Activated T-cell treated with anti-CD3 and anti-CD28 coated beads for 24 hours (primary cell): ENCODE measurements around the gene ACP1.
"Not testable (repeated sequence)": the region's sequence is repeated elsewhere in the genome, so short reads cannot be mapped to it uniquely, and the experiment has no call there.

Source experiments
- DNase-seq: peaks from one replicate; pipeline ENCODE4 v3.0.0-alpha.2; 2020; ENCODE audit warnings: low read depth

ACP1 gene

DNA sequence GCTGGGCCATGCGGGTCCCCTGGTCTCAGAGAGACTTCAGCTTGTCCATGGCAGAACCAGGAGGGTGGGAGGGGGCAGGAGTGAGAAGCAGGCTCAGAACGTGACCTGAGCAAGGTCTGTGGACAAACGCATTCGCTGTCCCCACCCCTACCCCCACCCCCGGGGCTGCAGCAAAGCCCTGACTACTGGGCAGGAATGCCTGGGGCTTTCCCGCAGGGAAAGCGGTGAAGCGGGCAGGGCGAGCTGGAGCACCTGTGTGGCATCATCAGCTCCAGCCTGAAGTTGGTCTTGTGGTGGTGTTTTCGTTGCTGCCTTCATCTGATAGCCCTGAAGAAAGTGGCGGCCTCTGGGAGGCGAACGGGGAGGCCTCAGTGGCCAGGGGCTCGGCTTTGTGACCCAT is 49.2 kb downstream of the ACP1 start:
- no peak for DNase-seq

DNA sequence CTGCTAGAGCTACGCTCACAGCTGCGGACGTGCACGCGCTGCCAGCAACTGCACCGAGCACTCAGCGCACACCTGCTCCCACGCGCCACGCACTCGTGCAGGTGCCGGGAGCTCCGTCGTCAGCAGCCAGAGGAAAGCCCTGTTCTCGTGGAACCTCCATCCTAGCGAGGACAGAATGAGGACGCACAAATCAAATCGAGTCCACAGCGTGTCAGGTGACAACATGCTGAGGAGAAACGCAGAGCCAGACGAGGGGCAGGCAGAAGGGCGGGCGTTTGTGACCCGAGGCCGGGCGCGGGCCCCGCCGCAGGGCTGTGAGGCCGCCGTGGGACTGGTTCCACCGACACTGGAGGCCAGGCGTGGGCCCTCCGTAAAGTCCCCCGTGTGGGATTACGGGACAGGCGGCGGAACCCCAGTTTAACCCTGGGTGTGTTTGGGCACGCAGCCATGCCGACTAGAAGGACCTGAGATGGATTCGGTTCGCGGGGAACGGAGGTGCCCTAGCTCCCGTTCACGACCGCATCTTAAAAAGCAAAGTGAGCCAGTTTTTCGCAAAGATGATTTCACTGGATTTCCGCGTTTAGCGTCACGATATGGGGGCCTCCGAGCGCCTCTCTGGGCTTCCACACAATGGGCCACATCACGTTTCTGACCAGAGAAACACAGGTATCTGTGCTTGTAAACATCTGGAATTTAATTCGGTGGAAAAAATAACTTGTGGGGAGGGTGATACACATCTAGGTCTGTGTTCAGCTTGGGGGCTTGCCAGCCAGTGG is 50.0 kb downstream of the ACP1 start:
- no peak for DNase-seq

DNA sequence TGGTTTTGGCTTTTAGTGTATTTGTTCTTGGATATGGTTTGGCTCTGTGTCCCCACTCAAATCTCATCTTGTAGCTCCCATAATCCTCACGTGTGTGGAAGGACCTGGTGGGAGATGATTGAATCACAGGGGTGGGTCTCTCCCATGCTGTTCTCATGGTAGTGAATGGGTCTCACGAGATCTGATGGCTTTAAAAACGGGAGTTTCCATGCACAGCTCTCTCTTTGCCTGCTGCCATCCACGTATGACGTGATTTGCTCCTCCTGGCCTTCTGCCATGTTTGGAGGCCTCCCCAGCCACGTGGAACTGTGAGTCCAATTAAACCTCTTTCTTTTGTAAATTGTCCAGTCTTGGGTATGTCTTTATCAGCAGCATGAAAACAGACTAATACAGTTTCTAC is 51.2 kb downstream of the ACP1 start:
- not testable (repeated sequence) for DNase-seq

DNA sequence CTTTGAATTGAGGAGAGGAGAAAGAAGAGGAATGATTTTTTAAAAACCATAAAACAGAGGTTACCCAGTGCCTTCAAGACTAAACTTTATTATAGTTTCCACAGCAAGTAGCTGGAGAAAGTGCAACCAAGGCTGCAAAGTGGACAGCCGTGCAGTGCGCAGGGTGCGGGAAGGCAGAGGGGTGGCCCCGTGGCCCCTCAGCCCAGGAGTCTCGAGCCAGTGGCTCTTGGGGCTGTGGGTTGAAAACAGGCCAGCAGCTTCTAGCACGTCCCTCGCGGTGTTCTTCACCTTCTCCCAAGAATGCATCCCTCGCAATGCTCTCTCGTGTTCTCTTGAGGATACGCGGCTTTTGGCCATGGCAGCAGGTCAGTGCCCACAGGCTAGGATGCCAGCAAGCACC is 51.6 kb downstream of the ACP1 start:
- DNase-seq = no peak

DNA sequence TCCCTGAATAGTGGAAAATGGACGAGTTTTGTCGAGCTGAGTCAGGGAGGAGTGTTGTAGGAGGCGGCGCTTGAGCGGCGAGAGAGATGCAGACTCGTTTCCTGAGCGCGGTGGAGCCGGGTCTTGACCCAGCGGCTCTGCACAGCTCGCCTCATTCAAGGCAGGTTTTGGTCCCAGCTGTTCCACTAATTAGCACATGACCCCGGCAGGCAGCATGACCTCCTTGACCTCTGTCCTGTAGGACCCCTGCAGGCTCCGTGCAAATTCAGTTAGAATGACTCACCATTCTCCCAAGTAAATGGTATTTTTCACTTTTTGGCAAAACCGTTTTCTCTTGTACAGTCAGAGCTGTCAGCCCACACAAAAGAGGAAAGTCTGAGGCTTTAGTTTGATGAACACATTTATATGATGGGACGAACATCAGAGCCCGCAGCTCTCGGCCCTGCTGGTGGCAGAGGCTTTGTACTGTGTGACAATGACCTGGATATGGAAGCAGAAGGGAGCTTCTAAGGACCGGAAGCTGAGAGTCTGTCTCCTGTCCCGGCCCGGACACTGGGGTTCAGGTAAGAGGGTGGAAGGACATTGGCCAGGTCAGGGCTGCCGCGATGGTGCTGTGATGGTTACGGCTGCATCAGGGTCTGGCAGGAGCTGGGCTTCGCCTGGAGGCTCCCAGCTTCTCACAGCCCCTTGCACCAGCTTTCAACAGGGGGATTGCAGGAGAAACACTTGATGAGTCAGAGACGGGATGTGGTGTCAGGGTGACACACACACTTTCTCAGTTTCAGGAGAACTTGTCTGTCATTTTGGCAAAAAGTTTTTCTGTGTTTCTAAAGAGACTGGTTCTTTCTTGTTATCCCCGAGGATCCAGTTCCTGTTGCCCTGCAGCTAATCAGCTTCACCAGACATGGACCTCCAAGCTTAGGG is 53.0 kb downstream of the ACP1 start:
- DNase-seq = no peak

DNA sequence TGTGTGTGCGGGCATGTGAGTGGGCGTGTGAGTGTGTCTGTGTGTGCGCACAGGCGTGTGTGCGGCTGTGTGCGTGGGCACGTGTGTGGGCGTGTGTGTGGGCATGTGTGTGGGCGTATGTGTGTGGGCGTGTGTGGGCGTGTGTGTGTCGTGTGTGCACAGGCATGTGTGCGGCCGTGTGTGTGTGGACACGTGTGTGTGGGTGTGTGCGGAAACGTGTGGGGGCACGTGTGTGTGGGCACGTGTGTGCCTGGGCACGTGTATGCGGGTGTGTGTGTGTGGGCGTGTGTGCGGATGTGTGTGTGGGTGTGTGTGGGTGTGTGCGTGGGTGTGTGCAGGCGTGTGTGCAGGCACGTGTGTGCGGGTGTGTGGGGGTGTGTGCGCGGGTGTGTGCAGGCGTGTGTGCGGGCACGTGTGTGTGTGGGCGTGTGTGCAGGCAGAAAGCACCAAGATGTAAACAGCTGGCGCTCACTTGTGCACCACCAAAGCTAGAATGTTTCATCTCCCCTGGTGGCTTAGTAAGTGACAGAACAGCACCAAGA is 54.4 kb downstream of the ACP1 start:
- no peak for DNase-seq

DNA sequence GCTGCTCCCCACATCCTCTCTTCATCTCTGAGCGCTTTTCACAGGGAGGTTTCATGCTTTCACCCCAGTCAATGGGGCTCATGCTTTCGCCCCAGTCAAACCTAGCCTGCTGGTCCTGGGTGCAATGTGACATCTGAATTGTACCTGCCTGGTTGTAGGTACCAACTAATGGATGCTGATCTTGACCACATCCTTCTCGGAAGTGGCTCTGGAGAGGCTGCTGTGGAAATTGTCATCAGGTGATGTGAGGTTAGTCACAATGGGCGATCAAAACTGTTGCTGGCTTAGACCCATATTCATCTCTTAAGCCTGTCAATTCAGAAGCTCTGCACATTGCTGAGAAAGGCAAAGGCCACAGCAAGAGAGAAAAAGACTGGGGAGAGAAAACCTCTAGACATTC is 55.8 kb downstream of the ACP1 start:
- DNase-seq = no peak

DNA sequence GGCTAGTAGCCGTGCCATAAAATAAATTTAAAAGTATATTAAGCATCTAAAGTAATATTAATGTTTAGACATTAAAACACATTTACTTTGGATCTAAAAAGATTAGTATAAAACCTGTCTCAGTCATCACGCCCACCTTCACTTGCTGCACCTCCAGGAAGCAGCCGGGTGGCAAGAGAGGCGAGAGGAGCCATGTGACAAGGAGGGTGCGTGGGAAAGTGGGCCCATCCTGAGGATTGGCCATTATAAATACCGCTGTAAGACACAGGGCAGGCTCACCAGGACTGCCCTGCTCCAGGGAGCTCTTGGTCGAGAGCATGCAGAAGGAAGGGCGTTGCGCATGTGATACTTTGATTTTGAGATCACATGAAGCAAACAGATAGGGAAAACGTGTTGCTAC is 57.6 kb downstream of the ACP1 start:
- no peak for DNase-seq

DNA sequence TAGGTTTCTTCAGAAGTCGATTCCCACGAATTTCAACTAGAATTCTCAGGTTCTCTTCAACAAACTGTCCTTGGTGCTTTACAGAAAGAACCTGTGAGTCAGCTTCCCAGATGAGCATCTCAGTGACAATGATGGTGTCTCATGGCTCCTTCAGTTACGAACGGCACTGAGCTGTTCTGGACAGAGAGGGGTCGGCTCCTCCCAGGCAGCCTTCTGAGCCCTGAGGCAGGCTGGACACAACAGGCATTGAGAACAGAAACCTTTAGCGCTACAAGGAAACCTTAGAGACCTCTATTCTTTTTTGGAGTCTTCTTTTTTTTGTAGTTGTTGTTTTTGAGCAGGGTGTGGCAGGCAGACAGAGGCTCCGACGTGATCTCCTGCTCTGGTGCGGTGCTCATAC is 58.3 kb downstream of the ACP1 start:
- DNase-seq = no peak
